ENCODE measurements around the gene ATF7IP.

GRCh38 chr12:14452336-14452735 lies 86.9 kb downstream of the ATF7IP start:
- TF ChIP-seq YY1 (IDR thresholded peaks at IDR 0.05; ENCODE audit: insufficient read depth, insufficient read length) (no peak), ZNF274 (IDR thresholded peaks at IDR 0.05; ENCODE audit: low read depth, low read length) (no peak)

Measured in NT2/D1 (cell line).